Esophagus muscularis mucosa (tissue), 4 donors: Measurements from ENCODE around the gene WDR20. TPM values are rescaled to one million over a fixed set of nuclear protein-coding genes. Genes with fewer than 3 reads are reported as not detected.

Experiments
- DNase-seq: peaks from one replicate; pipeline ENCODE4 v3.0.0-alpha.2; 2017; ENCODE audit errors: extremely low spot score
- H3K27ac ChIP-seq, 4 donors: fragments of 200-600 bp; sonication (generic); replicated peaks in 1 of 4; 1 replicate in 3 of 4; 2 replicates in 1 of 4; pipeline ENCODE4 v1.5.1; 2016 to 2019; ENCODE audit warnings: mild to moderate bottlenecking in 1 of 4
- H3K27me3 ChIP-seq, 4 donors: fragments of 200-600 bp; sonication (generic); one replicate each; pipeline versions ENCODE4 v1.5.1 to v1.6.0; 2016 to 2019
- H3K36me3 ChIP-seq, 4 donors: fragments of 200-600 bp; sonication (generic); one replicate each; pipeline ENCODE4 v1.5.1; 2016 to 2019
- H3K4me1 ChIP-seq, 4 donors: fragments of 200-600 bp; sonication (generic); one replicate each; pipeline ENCODE4 v1.5.1; 2016 to 2019
- H3K4me3 ChIP-seq, 4 donors: fragments of 200-600 bp; sonication (generic); 1 replicate in 2 of 4; 2 replicates in 2 of 4; pipeline ENCODE4 v1.5.1; 2016 to 2019; ENCODE audit warnings: mild to moderate bottlenecking in 4 of 4, moderate library complexity in 1 of 4
- H3K9me3 ChIP-seq, 4 donors: fragments of 200-600 bp; sonication (generic); 1 replicate in 3 of 4; 2 replicates in 1 of 4; pipeline ENCODE4 v1.5.1; 2016 to 2019
- EP300 ChIP-seq: sonication (generic); formaldehyde crosslinking; IDR thresholded peaks from one replicate; pipeline ENCODE4 v1.6.1; 2017; ENCODE audit warnings: antibody characterized with exemption
- POLR2A ChIP-seq: fragments of 450-650 bp; IDR thresholded peaks from one replicate; pipeline ENCODE4 v1.6.1; 2017; ENCODE audit warnings: antibody characterized with exemption, moderate library complexity, mild to moderate bottlenecking, low read depth
- POLR2AphosphoS5 ChIP-seq, 2 donors: sonication (generic); formaldehyde crosslinking; IDR thresholded peaks; one replicate each; pipeline ENCODE4 v1.6.1; 2017; ENCODE audit warnings: antibody characterized with exemption in 2 of 2
- WGBS: methylation state at CpG from one replicate; pipeline ENCODE4 v1.1.5; 2018; 5-methylcytosine and 5-hydroxymethylcytosine counted together
- intact Hi-C: fragments of 100-400 bp; cut with DNase I; formaldehyde crosslinking; loops from one replicate; pipeline ENCODE4 v1.15.1; 2023
- total RNA-seq, 4 donors: library from RNA; depleted of rRNA; stranded (reverse); fragments of >200 nt; gene quantifications; one replicate each; pipeline versions ENCODE4 v1.1.0 to v1.2.1, GENCODE V29; 2016
- TF ChIP-seq, protein P1 (sequence below), 3 experiments: fragments of 200-600 bp in 2 of 3; fragments of 450-650 bp in 1 of 3; sonication (generic) in 2 of 3; IDR thresholded peaks; one replicate each; pipeline ENCODE4 v1.5.1; 2017 to 2019; ENCODE audit warnings: antibody characterized with exemption in 3 of 3, mild to moderate bottlenecking in 2 of 3, moderate library complexity in 1 of 3

WDR20 gene
- total RNA-seq, 4 donors from 2014 or later, result 16.6 to 26.6 (median 22.3) TPM

DNA sequence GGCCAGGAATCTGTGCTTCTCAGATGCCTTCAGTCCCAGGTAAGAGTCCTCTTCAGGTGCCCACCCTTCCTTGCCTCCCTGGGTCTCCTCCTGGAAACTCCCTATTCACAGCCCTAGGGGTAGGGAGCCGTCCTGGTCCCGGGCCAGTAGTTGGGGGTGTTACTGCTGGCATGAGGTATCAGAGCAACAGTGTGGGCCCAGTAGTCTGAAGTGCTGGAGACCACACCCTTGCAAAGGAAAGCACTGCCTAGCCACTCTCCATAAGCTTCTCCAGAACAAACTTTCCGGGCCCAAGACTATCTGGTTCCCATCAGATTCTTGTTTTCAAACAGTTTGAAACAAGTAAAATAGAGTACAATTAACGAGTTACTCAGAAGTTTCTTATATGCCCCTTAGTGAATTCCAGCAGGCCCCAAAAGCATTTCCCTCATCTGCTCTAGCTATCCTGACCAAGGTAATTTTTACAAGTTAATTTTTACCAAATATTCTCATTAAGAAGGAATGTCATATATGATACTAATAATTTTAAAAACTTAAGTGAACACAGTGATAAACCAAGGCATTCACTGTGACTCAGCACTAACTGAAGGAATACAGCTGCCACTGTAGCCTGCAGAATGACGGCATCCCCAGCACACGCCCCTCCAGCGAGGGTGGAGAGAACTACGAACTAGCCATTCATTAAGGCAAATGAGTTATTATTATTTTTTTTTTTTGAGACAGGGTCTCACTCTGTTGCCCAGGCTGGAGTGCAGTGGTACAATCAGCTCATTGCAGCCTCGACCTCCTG lies 115.9 kb downstream of the WDR20 start:
- Histone ChIP-seq H3K36me3 (peaks cover 0 to 10% (median 3%) of the 10 kb centered on the region in 4 donors), H3K4me3 (no peak overlapping the region), H3K27me3 (no peaks in the 10 kb centered on the region), H3K4me1 (peaks cover 0 to 18% (median 9%) of the 10 kb centered on the region in 4 donors), H3K27ac (peak overlapping the region; percentile 43 to 70 (median 56)), H3K9me3 (no peaks in the 10 kb centered on the region)
- intact Hi-C loops, result no loop called here
- DNase-seq, result no peak
- 60% methylated on average over 9 of the region's 9 CpGs for WGBS
- TF ChIP-seq POLR2AphosphoS5 (IDR thresholded peaks at IDR 0.05) (peak in 1 of 2 donors; percentile 25), POLR2A (no peak), EP300 (no peak)
- TF ChIP-seq, protein P1, sequence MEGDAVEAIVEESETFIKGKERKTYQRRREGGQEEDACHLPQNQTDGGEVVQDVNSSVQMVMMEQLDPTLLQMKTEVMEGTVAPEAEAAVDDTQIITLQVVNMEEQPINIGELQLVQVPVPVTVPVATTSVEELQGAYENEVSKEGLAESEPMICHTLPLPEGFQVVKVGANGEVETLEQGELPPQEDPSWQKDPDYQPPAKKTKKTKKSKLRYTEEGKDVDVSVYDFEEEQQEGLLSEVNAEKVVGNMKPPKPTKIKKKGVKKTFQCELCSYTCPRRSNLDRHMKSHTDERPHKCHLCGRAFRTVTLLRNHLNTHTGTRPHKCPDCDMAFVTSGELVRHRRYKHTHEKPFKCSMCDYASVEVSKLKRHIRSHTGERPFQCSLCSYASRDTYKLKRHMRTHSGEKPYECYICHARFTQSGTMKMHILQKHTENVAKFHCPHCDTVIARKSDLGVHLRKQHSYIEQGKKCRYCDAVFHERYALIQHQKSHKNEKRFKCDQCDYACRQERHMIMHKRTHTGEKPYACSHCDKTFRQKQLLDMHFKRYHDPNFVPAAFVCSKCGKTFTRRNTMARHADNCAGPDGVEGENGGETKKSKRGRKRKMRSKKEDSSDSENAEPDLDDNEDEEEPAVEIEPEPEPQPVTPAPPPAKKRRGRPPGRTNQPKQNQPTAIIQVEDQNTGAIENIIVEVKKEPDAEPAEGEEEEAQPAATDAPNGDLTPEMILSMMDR (IDR thresholded peaks at IDR 0.05), result no peak

DNA sequence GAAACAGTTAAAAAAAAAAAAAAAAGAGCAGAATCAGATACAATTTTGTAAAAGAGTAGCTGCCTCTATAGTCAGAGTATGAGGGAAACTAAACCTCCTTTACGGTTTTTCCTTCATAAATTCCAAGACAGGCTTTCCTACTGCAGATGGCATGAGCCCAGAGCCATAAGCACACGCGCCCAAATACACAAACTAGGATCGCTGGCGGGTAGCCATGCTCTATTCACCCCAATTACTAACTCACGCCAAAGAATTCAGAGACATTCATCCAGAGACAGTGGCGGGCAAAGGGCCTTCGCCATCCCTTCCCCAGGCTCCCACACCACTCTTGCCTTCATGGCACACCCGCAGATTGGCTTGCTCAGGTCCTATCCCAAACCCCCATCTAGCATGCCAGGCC lies 117.0 kb downstream of the WDR20 start:
- peak overlapping the region in 1 of 4 donors; percentile 4 for H3K27ac ChIP-seq
- TF ChIP-seq POLR2A (no peak), EP300 (no peak), POLR2AphosphoS5 (IDR thresholded peaks at IDR 0.05) (no peak)
- TF ChIP-seq, protein P1 (IDR thresholded peaks at IDR 0.05), result no peak
- H3K36me3 ChIP-seq, result no peaks in the 10 kb centered on the region
- H3K4me1 ChIP-seq, result peaks cover 0 to 18% (median 9%) of the 10 kb centered on the region in 4 donors
- WGBS, result 92% methylated on average over 6 of the region's 9 CpGs
- H3K9me3 ChIP-seq, result no peaks in the 10 kb centered on the region
- no peak for DNase-seq
- intact Hi-C loops, result no loop called here
- no peaks in the 10 kb centered on the region for H3K27me3 ChIP-seq
- H3K4me3 ChIP-seq, result no peak overlapping the region

DNA sequence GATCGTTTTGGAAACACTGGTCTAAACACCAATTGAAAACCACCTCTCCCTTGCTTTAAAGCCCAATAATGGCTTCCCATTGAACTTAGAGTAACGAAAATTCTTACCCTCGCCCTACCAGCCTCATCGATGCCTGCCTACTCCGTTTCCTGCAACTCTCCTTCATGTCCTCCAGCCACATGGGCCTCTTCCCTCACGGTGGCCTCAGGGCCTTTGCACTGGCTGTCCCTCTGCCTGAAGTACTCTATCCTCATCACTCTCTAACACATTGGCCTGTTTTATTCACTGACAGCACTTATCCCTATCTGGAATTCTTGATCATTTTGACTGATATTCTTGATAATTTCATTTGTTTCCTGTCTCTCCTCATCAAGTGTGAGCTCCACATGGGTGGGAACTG lies 118.4 kb downstream of the WDR20 start:
- H3K4me1 ChIP-seq, result peaks cover 7 to 23% (median 14%) of the 10 kb centered on the region in 4 donors
- no peaks in the 10 kb centered on the region for H3K27me3 ChIP-seq
- no peak overlapping the region for H3K4me3 ChIP-seq
- no peaks in the 10 kb centered on the region for H3K9me3 ChIP-seq
- intact Hi-C loops, result no loop called here
- 97% methylated on average over 6 of the region's 6 CpGs for WGBS
- TF ChIP-seq POLR2AphosphoS5 (IDR thresholded peaks at IDR 0.05), result no peak
- TF ChIP-seq, protein P1 (IDR thresholded peaks at IDR 0.05), result no peak
- no peak for TF ChIP-seq EP300
- TF ChIP-seq POLR2A, result no peak
- H3K27ac ChIP-seq, result no peak overlapping the region
- H3K36me3 ChIP-seq, result no peaks in the 10 kb centered on the region
- no peak for DNase-seq

Other genes with a start within 250 kb of the WDR20 start
- gene DYNC1H1, start 175.3 kb upstream of the WDR20 start, total RNA-seq, result 100 to 1,000 TPM; 608 to 897 (median 728) TPM
- 100 to 1,000 TPM; 256 to 605 (median 376) TPM for gene HSP90AA1, start 52.9 kb upstream of the WDR20 start, total RNA-seq
- 10 to 100 TPM in 3 of 4 donors, 1 to 10 TPM in 1; 9.6 to 18.3 (median 10.7) TPM for gene MOK, start 165.3 kb downstream of the WDR20 start, total RNA-seq
- 10 to 100 TPM in 2 of 4 donors, 1 to 10 TPM in 2; 7.6 to 12.5 (median 9.5) TPM for gene ZNF839, start 179.8 kb downstream of the WDR20 start, total RNA-seq
- 10 to 100 TPM; 21.6 to 27.7 (median 25.4) TPM for gene CINP, start 223.0 kb downstream of the WDR20 start, total RNA-seq
- gene TECPR2, start 223.0 kb downstream of the WDR20 start, total RNA-seq, result 10 to 100 TPM; 28.7 to 54.8 (median 36.6) TPM